Keratinocyte (primary cell): ENCODE data around the gene FCMR. TPM values are rescaled to one million over a fixed set of nuclear protein-coding genes. Genes with fewer than 3 reads are reported as not detected.

ENCODE experiments used
- DNase-seq: peaks from one replicate; pipeline ENCODE4 v3.0.0-alpha.2; 2011; ENCODE audit warnings: low read depth, missing footprints, low spot score
- FAIRE-seq: peaks from 2 replicates; lab custom pipeline; 2011; peaks lifted over from hg19 to GRCh38; lab: Jason Lieb, UNC
- H2AFZ ChIP-seq: 2 replicates; pipeline ENCODE4 v1.6.0; 2012; ENCODE audit warnings: low read length, control low read depth, inconsistent platforms; ENCODE audit not compliant: control insufficient read depth
- H3K27ac ChIP-seq: 2 replicates; pipeline ENCODE4 v1.5.1; 2011; ENCODE audit warnings: low read length; ENCODE audit not compliant: control insufficient read depth, insufficient read depth
- H3K27me3 ChIP-seq: 3 replicates; pipeline ENCODE4 v1.6.0; 2011; ENCODE audit warnings: low read length; ENCODE audit not compliant: control insufficient read depth, insufficient read depth; ENCODE audit errors: extremely low read depth
- H3K36me3 ChIP-seq, 2 experiments: 2 replicates in 1 of 2; 3 replicates in 1 of 2; pipeline ENCODE4 v1.5.1; 2011; ENCODE audit warnings: low read length in 2 of 2, mild to moderate bottlenecking in 1 of 2; ENCODE audit not compliant: control insufficient read depth in 2 of 2, insufficient read depth in 2 of 2; ENCODE audit errors: extremely low read depth in 1 of 2
- H3K4me1 ChIP-seq: 3 replicates; pipeline ENCODE4 v1.5.1; 2011; ENCODE audit warnings: low read length; ENCODE audit not compliant: control insufficient read depth, insufficient read depth; ENCODE audit errors: extremely low read depth
- H3K4me2 ChIP-seq: 3 replicates; pipeline ENCODE4 v1.6.0; 2011; ENCODE audit warnings: low read depth, low read length; ENCODE audit not compliant: control insufficient read depth, insufficient read depth; ENCODE audit errors: extremely low read depth
- H3K4me3 ChIP-seq, 3 experiments: fragments of 200-600 bp in 1 of 3; sonication (generic) in 1 of 3; 2 replicates in 2 of 3; 3 replicates in 1 of 3; pipeline ENCODE4 v1.5.1; 2011 to 2016; ENCODE audit warnings: low read length in 3 of 3, mild to moderate bottlenecking in 3 of 3, control low read depth in 2 of 3, inconsistent platforms in 1 of 3, low read depth in 1 of 3, mixed read lengths in 1 of 3, mixed run types in 1 of 3, moderate library complexity in 1 of 3; ENCODE audit not compliant: control insufficient read depth in 2 of 3, insufficient read depth in 2 of 3; ENCODE audit errors: extremely low read depth in 1 of 3
- H3K79me2 ChIP-seq: 2 replicates; pipeline ENCODE4 v1.6.0; 2012; ENCODE audit warnings: low read length; ENCODE audit not compliant: control insufficient read depth, insufficient read depth
- H3K9ac ChIP-seq: 3 replicates; pipeline ENCODE4 v1.6.0; 2011; ENCODE audit warnings: low read length; ENCODE audit not compliant: control insufficient read depth, insufficient read depth; ENCODE audit errors: extremely low read depth
- H3K9me1 ChIP-seq: 3 replicates; pipeline ENCODE4 v1.6.0; 2011; ENCODE audit warnings: low read length; ENCODE audit not compliant: control insufficient read depth, insufficient read depth; ENCODE audit errors: extremely low read depth
- H3K9me3 ChIP-seq: 2 replicates; pipeline ENCODE4 v1.5.1; 2012; ENCODE audit warnings: low read depth, low read length; ENCODE audit not compliant: control insufficient read depth
- H4K20me1 ChIP-seq: 3 replicates; pipeline ENCODE4 v1.6.0; 2011; ENCODE audit warnings: low read length; ENCODE audit not compliant: control insufficient read depth, insufficient read depth; ENCODE audit errors: extremely low read depth
- CTCF ChIP-seq, 3 experiments: IDR thresholded peaks in 1 of 3; conservative IDR thresholded peaks in 1 of 3; optimal IDR thresholded peaks in 1 of 3; 2 replicates in 2 of 3; 3 replicates in 1 of 3; pipeline versions ENCODE3 to v1.5.1; 2011; ENCODE audit warnings: low read length in 3 of 3, mild to moderate bottlenecking in 3 of 3, moderate library complexity in 2 of 3, control low read depth in 1 of 3, inconsistent platforms in 1 of 3; ENCODE audit not compliant: insufficient read depth in 2 of 3; ENCODE audit errors: extremely low read depth in 1 of 3
- EZH2 ChIP-seq: IDR thresholded peaks from one replicate; pipeline ENCODE4 v1.6.1; 2012; ENCODE audit warnings: inconsistent platforms, mild to moderate bottlenecking, low read length, moderate library complexity
- dilution Hi-C: fragments of 300-500 bp; cut with MboI; formaldehyde crosslinking; loops from one replicate; pipeline ENCODE4 v1.7.0; 2020; ENCODE audit warnings: low sequenced_read_pairs; ENCODE audit not compliant: extremely low pct_ligation_motif_present
- polyA plus RNA-seq, 5 experiments: library from polyadenylated mRNA; depleted of rRNA in 3 of 5; stranded (reverse) in 3 of 5; stranded (forward) in 1 of 5; unstranded in 1 of 5; fragments of >200 nt; gene quantifications; 1 replicate in 1 of 5; 2 replicates in 3 of 5; 3 replicates in 1 of 5; pipeline versions ENCODE4 v1.2.1 to v1.2.3, GENCODE V29; 2011 to 2012; ENCODE audit warnings: missing spikeins in 2 of 5, low read depth in 1 of 5, low replicate concordance in 1 of 5

The FCMR gene
- polyA plus RNA-seq, 1 donor (not counting 4 experiments of a cell fraction or from before 2014, with no cell fraction given), result 1.8 TPM

- Histone ChIP-seq H3K79me2 (no peaks in the 10 kb centered on the region), H3K4me3 (no peak overlapping the region), H3K27ac (no peak overlapping the region), H4K20me1 (no peaks in the 10 kb centered on the region), H2AFZ (no peak overlapping the region), H3K9me1 (no peaks in the 10 kb centered on the region), H3K9me3 (peaks cover under 1% of the 10 kb centered on the region), H3K27me3 (no peaks in the 10 kb centered on the region), H3K9ac (no peak overlapping the region), H3K4me1 (peaks cover 27% of the 10 kb centered on the region), H3K36me3 (peaks cover 0 to 10% of the 10 kb centered on the region in 2 experiments), H3K4me2 (no peak overlapping the region)
- DNase-seq (no peak), FAIRE-seq (no peak)
- no peak for TF ChIP-seq EZH2
- TF ChIP-seq CTCF (optimal IDR thresholded peaks at IDR 0.05 in 1 of 3, IDR thresholded peaks at IDR 0.05 in 1 of 3, conservative IDR thresholded peaks at IDR 0.05 in 1 of 3; ENCODE audit: extremely low read depth in 1 of 3, insufficient read depth in 2 of 3, low read length in 3 of 3), result no peak
- dilution Hi-C loops, result no loop called here
Measured at GRCh38 chr1:206872139-206872538, 49.6 kb downstream of the FCMR start.

- dilution Hi-C loops, result no loop called here
- Histone ChIP-seq H3K9ac (no peak overlapping the region), H3K4me1 (peaks cover 43% of the 10 kb centered on the region), H3K9me3 (no peaks in the 10 kb centered on the region), H4K20me1 (no peaks in the 10 kb centered on the region), H3K27me3 (no peaks in the 10 kb centered on the region), H2AFZ (no peak overlapping the region), H3K4me2 (peak overlapping the region; percentile 14), H3K36me3 (peaks cover 0 to 10% of the 10 kb centered on the region in 2 experiments), H3K79me2 (no peaks in the 10 kb centered on the region), H3K4me3 (no peak overlapping the region), H3K9me1 (no peaks in the 10 kb centered on the region), H3K27ac (no peak overlapping the region)
- TF ChIP-seq EZH2 (no peak), CTCF (optimal IDR thresholded peaks at IDR 0.05 in 1 of 3, IDR thresholded peaks at IDR 0.05 in 1 of 3, conservative IDR thresholded peaks at IDR 0.05 in 1 of 3; ENCODE audit: extremely low read depth in 1 of 3, insufficient read depth in 2 of 3, low read length in 3 of 3) (no peak)
- DNase-seq, result no peak
- no peak for FAIRE-seq
Measured at GRCh38 chr1:206868264-206868663, 53.5 kb downstream of the FCMR start.
